MM.1S (cell line): ENCODE measurements around the gene CACNA2D1.

Experiments
- CTCF ChIP-seq: fragments of 300-600 bp; sonication (generic); IDR thresholded peaks from 2 replicates; pipeline ENCODE4 v1.5.1; 2016; ENCODE audit warnings: antibody characterized with exemption, low read length, mixed read lengths
- EZH2 ChIP-seq: fragments of 300-600 bp; sonication (generic); optimal IDR thresholded peaks from 2 replicates; pipeline ENCODE3; 2017; ENCODE audit warnings: low read depth, mild to moderate bottlenecking, antibody characterized with exemption, low read length, mixed read lengths
- EZH2phosphoT487 ChIP-seq: fragments of 300-600 bp; sonication (generic); IDR thresholded peaks from 2 replicates; pipeline ENCODE4 v1.6.1; 2018; ENCODE audit warnings: antibody characterized with exemption, low read length

GRCh38 chr7:82339958-82340357, 103.6 kb downstream of the CACNA2D1 start:
- TF ChIP-seq CTCF, result no peak
- TF ChIP-seq EZH2, result no peak
- TF ChIP-seq EZH2phosphoT487, result no peak
